ENCODE measurements around the gene VCAM1. TPM values are rescaled to one million over a fixed set of nuclear protein-coding genes. Genes with fewer than 3 reads are reported as not detected.

The VCAM1 gene
- total and polyA plus RNA-seq, 2 of the 4 experiments (the other 2 are of a cell fraction) = 10.1 to 21.1 TPM

GRCh38 chr1:100704473-100704872 lies 15.1 kb upstream of the VCAM1 start:
- CTCF ChIA-PET = no interaction called here
- no peak overlapping the region for H3K27ac ChIP-seq (ENCODE audit: insufficient read depth, low read length)

More at GRCh38 chr1:100704473-100704872, 15.1 kb upstream of the VCAM1 start:
- no peaks in the 10 kb centered on the region for H3K27me3 ChIP-seq (ENCODE audit: control insufficient read depth, insufficient read depth, low read length)
- WGBS, 2 experiments (ENCODE audit: extremely low coverage in 2 of 2, insufficient read length in 1 of 2) = no CpG with 5 or more reads among the region's 3 CpGs
- peaks cover 24% of the 10 kb centered on the region for H3K4me1 ChIP-seq (ENCODE audit: control insufficient read depth, insufficient read depth, low read length)
- peak overlapping the region; percentile 21 for H3K23ac ChIP-seq (ENCODE audit: low read depth, low read length)
- peaks cover 3% of the 10 kb centered on the region; the same call in 1 of the 2 replicates for H4K20me1 ChIP-seq (ENCODE audit: insufficient read depth, low read length)
- peak overlapping the region; percentile 66; the same call in 1 of the 2 replicates for H2AK5ac ChIP-seq (ENCODE audit: low read depth, low read length)
- peaks cover 10% of the 10 kb centered on the region for H3K9me1 ChIP-seq (ENCODE audit: insufficient read depth, low read length)
- no peak overlapping the region for H2AFZ ChIP-seq (replicated peaks; ENCODE audit: low read length, poor library complexity)
- dilution Hi-C loops (cut with HindIII; ENCODE audit: low sequenced_read_pairs, unreplicated experiment) (no loop called here), intact Hi-C loops (cut with micrococcal nuclease) (no loop called here), in situ Hi-C loops (cut with MboI; ENCODE audit: low sequenced_read_pairs) (no loop called here)
- no peak for TF ChIP-seq CEBPB (IDR thresholded peaks at IDR 0.05; ENCODE audit: low read depth, low read length)
- no peak for TF ChIP-seq MAFK (IDR thresholded peaks at IDR 0.05; ENCODE audit: low read depth, low read length)
- TF ChIP-seq ELK1 (IDR thresholded peaks at IDR 0.05; ENCODE audit: borderline replicate concordance, low read depth, low read length) = no peak
- no peak for TF ChIP-seq CHD1 (IDR thresholded peaks at IDR 0.05; ENCODE audit: low read depth, low read length)
- no peak for TF ChIP-seq MXI1 (IDR thresholded peaks at IDR 0.05; ENCODE audit: borderline replicate concordance, low read depth, low read length)
- no peak for TF ChIP-seq POLR2A (IDR thresholded peaks at IDR 0.05; ENCODE audit: low read depth, low read length)
- no peak for TF ChIP-seq NFE2L2 (IDR thresholded peaks at IDR 0.05; ENCODE audit: low read depth, low read length)
- TF ChIP-seq USF2 (IDR thresholded peaks at IDR 0.05; ENCODE audit: low read depth, low read length) = no peak
- TF ChIP-seq BHLHE40 (IDR thresholded peaks at IDR 0.05; ENCODE audit: low read depth, low read length) = no peak
- TF ChIP-seq RFX5 (IDR thresholded peaks at IDR 0.05; ENCODE audit: low read depth, low read length) = no peak
- TF ChIP-seq RCOR1 (IDR thresholded peaks at IDR 0.05; ENCODE audit: insufficient replicate concordance, low read length) = no peak
- TF ChIP-seq RAD21 (IDR thresholded peaks at IDR 0.05; ENCODE audit: low read length) = no peak
- no peak for TF ChIP-seq CTCF (conservative IDR thresholded peaks at IDR 0.05; ENCODE audit: low read depth, low read length)
- no peak for TF ChIP-seq FOS (IDR thresholded peaks at IDR 0.05; ENCODE audit: low read depth, low read length)
- TF ChIP-seq SMC3 (IDR thresholded peaks at IDR 0.05; ENCODE audit: low read depth, low read length) = no peak
- no peak for TF ChIP-seq MAZ (IDR thresholded peaks at IDR 0.05; ENCODE audit: borderline replicate concordance, low read depth, low read length)
- ATAC-seq (ENCODE audit: low read depth) (no peak), DNase-seq (no peak)
- no TSS peak for BruUV-seq (replicated peaks)
- H2BK120ac ChIP-seq (ENCODE audit: low read depth, low read length) = peak overlapping the region; percentile 81
- peak overlapping the region; percentile 18 for H2BK20ac ChIP-seq (ENCODE audit: low read depth, low read length)
- no peak overlapping the region for H3K9ac ChIP-seq (ENCODE audit: low read depth, low read length)
- H3K18ac ChIP-seq (ENCODE audit: low read depth, low read length) = peak overlapping the region; percentile 79
- peak overlapping the region; percentile 43; the same call in 1 of the 2 replicates for H3K4ac ChIP-seq (ENCODE audit: low read depth, low read length)
- H3K79me1 ChIP-seq (ENCODE audit: low read depth in 1 of 2, low read length in 2 of 2) = no peaks in the 10 kb centered on the region
- peak overlapping the region in 1 of 2 experiments; percentile 46; a peak in 1 of 4 replicates for H4K8ac ChIP-seq (ENCODE audit: low read depth in 2 of 2, low read length in 2 of 2)
- no peak overlapping the region; the same call in 1 of the 2 replicates for H4K5ac ChIP-seq (ENCODE audit: low read depth, low read length)
- no peaks in the 10 kb centered on the region for H3K36me3 ChIP-seq (ENCODE audit: control insufficient read depth, insufficient read depth, low read length)
- no peaks in the 10 kb centered on the region for H3K9me3 ChIP-seq (ENCODE audit: control insufficient read depth, insufficient read depth, low read length)
- no peak overlapping the region for H3K4me3 ChIP-seq (ENCODE audit: insufficient read depth, low read depth, low read length)
- no peak overlapping the region; the same call in 1 of the 2 replicates for H4K91ac ChIP-seq (ENCODE audit: insufficient read depth, low read depth, low read length)
- POLR2A ChIA-PET (ENCODE audit: unreplicated experiment) = no interaction called here
- H3K56ac ChIP-seq (ENCODE audit: extremely low read depth, insufficient read depth, low read length) = no peak overlapping the region; the same call in 1 of the 2 replicates
- H2AK9ac ChIP-seq (replicated peaks; ENCODE audit: low read depth, low read length, poor library complexity) = no peak overlapping the region
- peak overlapping the region; percentile 58; the same call in 1 of the 2 replicates for H3K14ac ChIP-seq (replicated peaks; ENCODE audit: low read depth, low read length)
- no peak overlapping the region for H3K4me2 ChIP-seq (ENCODE audit: low read depth, low read length)
- no peak overlapping the region for H2BK5ac ChIP-seq (ENCODE audit: low read depth, low read length, poor library complexity, severe bottlenecking)
- peak overlapping the region; percentile 66; the same call in 2 of the 3 replicates for H2BK15ac ChIP-seq (ENCODE audit: low read depth, low read length)

Data from IMR-90 (cell line).